IMR-90 (cell line): ENCODE data around the gene PATJ.

ENCODE experiments used
- BHLHE40 ChIP-seq: fragments of 150-350 bp; IDR thresholded peaks from 2 replicates; pipeline ENCODE4 v1.6.1; 2016; ENCODE audit warnings: mild to moderate bottlenecking, low read depth, low read length
- CEBPB ChIP-seq: IDR thresholded peaks from 2 replicates; pipeline ENCODE4 v1.6.1; 2012; ENCODE audit warnings: low read depth, low read length, improper control_type of control experiment
- CHD1 ChIP-seq: IDR thresholded peaks from 2 replicates; pipeline ENCODE4 v1.6.1; 2012; ENCODE audit warnings: low read depth, low read length, improper control_type of control experiment
- CTCF ChIP-seq: conservative IDR thresholded peaks from 2 replicates; pipeline ENCODE4 v1.5.1; 2012; ENCODE audit warnings: mild to moderate bottlenecking, low read depth, low read length, improper control_type of control experiment
- MAFK ChIP-seq: IDR thresholded peaks from 2 replicates; pipeline ENCODE4 v1.6.1; 2012; ENCODE audit warnings: low read depth, low read length, improper control_type of control experiment
- MXI1 ChIP-seq: IDR thresholded peaks from 2 replicates; pipeline ENCODE4 v1.6.1; 2012; ENCODE audit warnings: low read depth, mild to moderate bottlenecking, low read length, moderate library complexity, borderline replicate concordance
- NFE2L2 ChIP-seq: fragments of 150-350 bp; IDR thresholded peaks from 2 replicates; pipeline ENCODE4 v1.6.1; 2016; ENCODE audit warnings: low read depth, mild to moderate bottlenecking, low read length
- POLR2A ChIP-seq: IDR thresholded peaks from 2 replicates; pipeline ENCODE4 v1.6.1; 2012; ENCODE audit warnings: mild to moderate bottlenecking, low read depth, low read length
- RAD21 ChIP-seq: IDR thresholded peaks from 2 replicates; pipeline ENCODE4 v1.6.1; 2012; ENCODE audit warnings: low read length, improper control_type of control experiment
- RCOR1 ChIP-seq: IDR thresholded peaks from 2 replicates; pipeline ENCODE4 v1.6.1; 2012; ENCODE audit warnings: mild to moderate bottlenecking, low read length, improper control_type of control experiment; ENCODE audit not compliant: insufficient replicate concordance
- RFX5 ChIP-seq: IDR thresholded peaks from 2 replicates; pipeline ENCODE4 v1.8.0; 2012; ENCODE audit warnings: low read depth, mild to moderate bottlenecking, low read length, moderate library complexity
- SMC3 ChIP-seq: fragments of 150-350 bp; IDR thresholded peaks from 2 replicates; pipeline ENCODE4 v1.6.1; 2016; ENCODE audit warnings: low read depth, mild to moderate bottlenecking, antibody characterized with exemption, low read length, moderate library complexity
- USF2 ChIP-seq: fragments of 150-350 bp; IDR thresholded peaks from 2 replicates; pipeline ENCODE4 v1.6.1; 2017; ENCODE audit warnings: mild to moderate bottlenecking, antibody characterized with exemption, low read length, low read depth

- TF ChIP-seq CTCF (no peak), POLR2A (no peak), USF2 (no peak), SMC3 (no peak), MAFK (no peak), RFX5 (no peak), RAD21 (no peak), CEBPB (no peak), MXI1 (no peak), RCOR1 (no peak), CHD1 (no peak), BHLHE40 (no peak), NFE2L2 (no peak)
Observed at GRCh38 chr1:61997123-61997522, 254.8 kb downstream of the PATJ start.
